Measurements from ENCODE around the gene WIPF1.

DNA sequence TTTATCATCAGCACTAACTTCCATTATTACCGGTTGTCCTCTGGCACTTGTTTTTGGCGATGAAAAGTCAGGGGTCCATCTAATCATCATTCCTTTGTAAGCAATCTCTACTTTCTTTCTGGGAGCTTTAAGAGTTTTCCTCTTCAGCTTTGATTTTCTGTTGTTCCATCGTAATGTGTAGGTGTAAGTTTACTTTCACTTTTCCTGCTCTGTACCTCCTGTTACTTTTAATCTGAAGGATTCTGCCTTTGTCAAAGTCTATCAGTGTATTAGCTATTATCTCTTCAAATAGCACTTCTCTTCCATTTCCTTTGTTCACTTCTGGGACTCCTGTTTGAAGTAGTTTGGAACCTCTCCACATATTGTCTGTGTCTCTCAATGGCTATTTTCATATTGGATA lies 85.3 kb downstream of the WIPF1 start:
- TF ChIP-seq POLR2AphosphoS5 (IDR thresholded peaks at IDR 0.05) (no peak), POLR2A (IDR thresholded peaks at IDR 0.05) (no peak), EP300 (IDR thresholded peaks at IDR 0.05) (no peak)
- TF ChIP-seq, protein P1, sequence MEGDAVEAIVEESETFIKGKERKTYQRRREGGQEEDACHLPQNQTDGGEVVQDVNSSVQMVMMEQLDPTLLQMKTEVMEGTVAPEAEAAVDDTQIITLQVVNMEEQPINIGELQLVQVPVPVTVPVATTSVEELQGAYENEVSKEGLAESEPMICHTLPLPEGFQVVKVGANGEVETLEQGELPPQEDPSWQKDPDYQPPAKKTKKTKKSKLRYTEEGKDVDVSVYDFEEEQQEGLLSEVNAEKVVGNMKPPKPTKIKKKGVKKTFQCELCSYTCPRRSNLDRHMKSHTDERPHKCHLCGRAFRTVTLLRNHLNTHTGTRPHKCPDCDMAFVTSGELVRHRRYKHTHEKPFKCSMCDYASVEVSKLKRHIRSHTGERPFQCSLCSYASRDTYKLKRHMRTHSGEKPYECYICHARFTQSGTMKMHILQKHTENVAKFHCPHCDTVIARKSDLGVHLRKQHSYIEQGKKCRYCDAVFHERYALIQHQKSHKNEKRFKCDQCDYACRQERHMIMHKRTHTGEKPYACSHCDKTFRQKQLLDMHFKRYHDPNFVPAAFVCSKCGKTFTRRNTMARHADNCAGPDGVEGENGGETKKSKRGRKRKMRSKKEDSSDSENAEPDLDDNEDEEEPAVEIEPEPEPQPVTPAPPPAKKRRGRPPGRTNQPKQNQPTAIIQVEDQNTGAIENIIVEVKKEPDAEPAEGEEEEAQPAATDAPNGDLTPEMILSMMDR (IDR thresholded peaks at IDR 0.05) = no peak
